Right lung (tissue), 10 donors: Measurements from ENCODE around the gene ACTRT2. TPM values are rescaled to one million over a fixed set of nuclear protein-coding genes. Genes with fewer than 3 reads are reported as not detected.

Experiments
- DNase-seq, 2 donors: peaks; one replicate each; pipeline ENCODE4 v3.0.0-alpha.2; 2013
- long read RNA-seq, 8 donors: transcript quantifications; one replicate each; lab custom pipeline, GENCODE V29; 2026
- polyA plus RNA-seq, 5 donors: library from polyadenylated mRNA; unstranded; fragments of 120-200 nt; gene quantifications; one replicate each; pipeline versions ENCODE4 v1.2.1 to v1.2.3, GENCODE V29; 2013; ENCODE audit warnings: inconsistent platforms in 1 of 5, low replicate concordance in 1 of 5; ENCODE audit not compliant: insufficient read length in 5 of 5, insufficient read depth in 1 of 5

ACTRT2 gene
- polyA plus RNA-seq = not detected
- long read RNA-seq, donor 1 = 0 reads
- long read RNA-seq, donor 2 = 0 reads
- long read RNA-seq, donor 3 = 0 reads
- long read RNA-seq, donor 4 = 0 reads
- long read RNA-seq, donor 5 = 0 reads
- long read RNA-seq, donor 6 = 0 reads
- long read RNA-seq, donor 7 = 0 reads
- long read RNA-seq, donor 8 = 0 reads

DNA sequence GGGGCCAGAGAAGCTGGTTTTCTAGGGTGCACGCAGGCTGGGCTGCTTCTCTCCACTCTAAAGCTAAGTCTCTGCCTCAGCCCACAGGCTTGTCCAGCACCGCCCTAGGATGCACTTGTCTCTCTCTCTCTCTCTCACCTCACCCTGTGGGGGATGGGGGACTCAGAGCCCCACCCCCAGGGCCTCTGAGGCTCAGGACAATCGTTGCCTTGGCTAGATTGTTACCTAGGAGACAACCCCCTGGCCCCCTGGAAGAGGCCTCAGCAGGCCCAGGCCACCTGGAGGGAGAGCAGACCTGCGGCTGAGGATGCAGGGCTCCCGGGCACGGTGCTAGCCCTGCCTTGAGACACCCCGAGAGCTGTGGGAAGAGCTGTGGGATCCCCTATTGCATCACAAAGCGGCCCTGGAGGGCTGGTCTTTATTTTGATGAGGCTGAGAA lies at the start of gene ACTRT2:
Gene ACTRT2 (plus strand): TSS at position 235 of the 439 bp plus-strand sequence. CDS start 220 bp downstream, outside the sequence.
- no peak for DNase-seq

DNA sequence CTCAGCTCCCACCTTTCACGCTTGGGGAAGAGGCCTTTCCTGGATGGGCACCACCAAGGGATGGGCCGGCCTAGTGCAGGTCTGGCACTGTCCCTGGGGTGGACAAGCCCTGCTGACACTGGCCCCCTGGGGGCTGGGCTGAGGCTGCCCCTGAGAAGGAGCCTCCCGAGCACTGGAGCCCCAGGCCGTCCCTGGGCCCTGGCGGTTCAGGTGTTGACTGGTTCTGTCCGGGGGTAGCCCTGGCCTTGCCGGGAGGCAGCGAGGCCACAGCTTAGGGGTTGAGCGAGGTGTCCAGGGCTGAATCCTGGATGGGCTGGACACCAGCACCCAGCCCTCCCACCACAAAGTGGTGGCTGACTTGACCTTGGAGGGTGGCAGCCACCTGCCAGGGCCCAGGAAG lies 49.7 kb upstream of the ACTRT2 start:
- DNase-seq = no peak

DNA sequence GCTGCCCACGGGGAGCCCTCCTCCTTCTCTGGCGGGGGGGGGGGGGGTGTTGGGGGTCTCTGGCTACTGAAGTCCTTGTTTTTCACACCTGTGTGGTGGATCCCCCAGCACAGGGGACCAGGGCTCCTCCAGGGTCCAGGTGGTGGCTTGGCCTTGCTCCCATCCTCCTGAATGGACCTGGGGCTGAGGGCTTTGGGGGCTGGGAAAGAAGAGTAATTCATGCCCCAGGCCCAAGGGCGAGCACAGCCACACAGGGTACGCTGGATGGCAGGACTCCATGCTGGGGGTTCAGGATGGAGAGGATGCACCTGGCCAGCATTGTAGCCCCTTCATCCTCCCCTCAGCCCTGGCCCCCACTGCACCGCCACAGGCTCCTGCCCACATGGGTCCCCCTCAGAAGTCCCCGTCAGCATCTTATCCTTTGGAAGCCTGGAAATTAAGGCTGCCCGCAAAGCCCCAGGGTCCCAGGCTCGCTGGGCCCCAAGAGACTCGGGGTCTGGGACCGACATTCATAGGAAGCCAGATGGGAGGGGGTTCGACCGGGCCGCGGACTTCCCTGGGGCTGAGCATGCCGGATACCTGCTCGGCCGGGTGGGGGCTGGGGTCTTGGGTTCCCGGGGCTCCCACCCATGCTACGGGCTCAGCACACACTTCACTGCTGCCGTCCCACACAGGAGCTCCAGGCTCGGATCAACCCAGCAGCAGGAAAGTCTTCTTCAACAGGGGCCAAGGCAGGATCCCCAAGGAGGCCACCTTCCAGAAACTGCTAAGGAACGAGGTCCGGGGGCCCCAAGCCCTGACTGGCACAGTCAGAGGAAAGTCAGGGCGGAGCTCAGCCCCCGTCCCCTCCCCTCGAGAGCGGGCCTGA lies 49.0 kb upstream of the ACTRT2 start:
- no peak for DNase-seq

DNA sequence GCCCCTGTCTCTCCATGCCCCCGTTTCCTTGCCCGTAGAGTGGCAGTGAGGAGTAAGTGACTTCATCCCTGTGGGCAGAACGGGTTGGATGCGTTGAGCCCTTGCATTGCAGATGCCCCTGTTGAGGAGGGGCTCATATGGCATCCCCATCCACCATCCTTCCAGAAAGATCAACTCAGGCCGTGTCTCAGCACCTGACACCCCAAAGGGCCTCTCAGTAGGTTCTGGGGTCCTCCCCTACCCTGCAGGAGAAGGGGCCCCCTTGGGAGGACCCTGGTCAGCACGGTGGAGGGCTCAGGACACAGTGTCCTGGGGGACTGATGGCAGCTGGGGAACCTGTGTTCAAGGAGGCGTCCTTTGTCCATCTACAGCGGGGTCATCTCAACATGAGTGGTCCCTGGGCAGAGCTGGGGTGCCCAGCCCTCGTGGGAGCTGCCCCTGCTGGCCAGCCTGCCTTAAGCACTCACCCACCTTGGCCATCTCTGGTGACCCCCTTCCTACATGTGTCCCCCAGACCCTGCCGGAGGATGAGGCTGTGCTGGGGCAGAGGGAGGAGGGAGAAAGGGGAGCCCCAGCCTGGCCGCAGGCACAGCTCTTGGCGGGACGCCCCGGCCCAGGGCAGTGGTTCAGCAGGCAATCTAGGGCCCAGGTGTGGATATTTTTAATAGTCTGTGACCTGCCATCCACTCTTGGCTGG lies 48.2 kb upstream of the ACTRT2 start:
- DNase-seq = no peak

DNA sequence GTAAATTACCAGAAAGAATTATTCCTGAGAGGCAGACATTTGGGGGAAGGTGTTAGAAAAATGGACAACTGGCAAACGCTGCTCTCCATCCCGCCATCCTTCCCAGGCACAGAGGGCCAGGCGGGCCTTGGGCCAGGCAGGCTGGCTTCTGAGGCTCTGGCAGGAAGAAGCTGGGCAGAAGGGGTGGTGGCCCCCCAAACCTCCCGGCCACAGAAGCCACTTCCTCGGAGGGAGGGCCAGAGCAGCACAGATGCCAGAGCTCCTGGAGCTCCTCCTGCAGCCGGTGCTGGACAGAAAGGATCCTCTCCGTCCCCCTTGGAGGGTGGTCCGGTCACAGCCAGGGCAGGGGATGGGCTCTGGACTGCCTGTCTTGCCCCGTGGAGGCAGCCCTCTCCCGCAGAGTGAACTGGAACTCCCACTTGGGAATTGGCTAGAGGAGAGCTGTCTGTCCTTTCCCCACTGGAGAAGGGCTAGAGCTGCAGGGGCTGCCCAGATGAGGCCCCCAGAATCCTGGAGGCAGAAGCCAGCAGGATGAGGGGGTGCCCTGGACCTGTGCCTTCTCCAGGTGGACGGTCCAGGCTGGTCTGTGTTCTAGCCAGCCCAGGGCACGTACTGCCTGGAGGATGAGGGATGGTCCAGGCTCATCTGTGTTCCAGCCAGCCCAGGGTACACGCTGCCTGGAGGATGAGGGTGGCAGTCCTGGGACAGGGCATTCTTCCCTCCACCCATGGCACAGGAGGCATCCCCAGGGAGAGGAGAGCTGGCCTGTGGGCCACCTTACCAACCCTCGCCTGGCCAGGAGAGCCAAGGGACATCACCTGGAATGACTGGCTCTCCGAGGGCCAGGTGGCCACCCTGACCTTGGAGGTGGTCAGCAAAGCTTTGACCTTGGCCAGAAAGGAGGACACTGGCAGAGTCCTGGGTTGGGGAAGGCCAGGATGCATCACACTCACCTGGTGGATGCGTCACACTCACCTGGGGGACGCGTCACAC lies 47.4 kb upstream of the ACTRT2 start:
- no peak for DNase-seq

DNA sequence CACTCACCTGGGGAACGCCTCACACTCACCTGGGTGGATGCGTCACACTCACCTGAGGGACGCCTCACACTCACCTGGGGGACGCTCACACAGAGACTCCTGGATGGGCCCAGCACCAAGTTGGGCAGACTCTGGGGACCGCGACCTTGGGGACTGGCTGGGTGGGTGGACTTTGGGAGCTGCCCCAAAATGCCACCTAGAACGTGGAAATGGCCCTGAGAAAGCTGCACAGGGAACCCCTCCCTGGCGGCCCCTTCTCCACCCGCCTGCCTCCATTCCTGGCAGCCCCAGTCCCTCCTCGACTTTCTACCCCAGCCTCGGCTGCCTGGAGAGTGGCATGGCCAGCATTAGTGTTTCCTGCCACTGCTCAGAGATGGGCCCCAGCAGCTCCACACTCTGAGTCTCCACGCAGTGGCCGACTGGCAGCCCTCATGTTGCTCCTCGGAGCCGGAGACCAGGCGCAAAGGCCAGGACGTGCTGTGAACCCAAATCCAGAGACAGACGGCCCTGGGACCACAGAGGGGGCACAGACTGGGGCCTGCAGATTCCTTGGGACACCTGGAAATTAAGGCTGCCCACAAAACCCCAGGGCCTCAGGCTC lies 46.5 kb upstream of the ACTRT2 start:
- DNase-seq = no peak

DNA sequence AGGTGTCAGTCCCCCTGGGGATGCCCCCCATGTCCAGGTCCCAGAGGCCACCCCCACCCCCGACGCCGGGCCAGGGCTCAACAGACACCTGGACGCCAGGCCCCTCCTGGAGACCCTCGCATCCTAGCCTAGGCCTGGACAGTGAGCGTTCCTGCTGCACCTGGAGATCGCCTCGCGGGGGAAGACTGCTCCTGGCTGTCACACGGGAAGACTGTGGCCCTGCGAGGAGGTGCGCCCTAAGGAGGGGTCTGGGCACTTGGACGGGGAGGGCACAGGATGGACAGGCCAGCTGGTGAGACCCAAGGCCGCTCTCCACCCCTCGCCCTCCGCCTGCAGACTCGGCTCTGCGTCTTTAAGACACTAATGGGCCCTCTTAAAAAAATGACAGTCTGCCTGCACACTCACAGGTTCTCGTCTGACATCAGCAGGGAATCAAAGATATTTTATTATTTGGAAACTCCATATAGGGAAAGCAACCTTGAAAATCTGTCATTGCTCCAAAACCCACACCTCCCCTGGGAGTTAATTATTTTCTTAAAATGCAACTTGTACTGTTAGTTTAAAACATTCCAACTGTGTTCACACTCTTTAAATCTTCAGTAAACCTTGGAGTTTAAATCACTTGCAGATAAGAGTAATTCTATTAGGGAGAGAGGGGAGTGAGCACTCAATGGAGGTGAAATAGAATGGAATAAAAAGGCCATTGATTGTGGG lies 45.6 kb upstream of the ACTRT2 start:
- no peak for DNase-seq

DNA sequence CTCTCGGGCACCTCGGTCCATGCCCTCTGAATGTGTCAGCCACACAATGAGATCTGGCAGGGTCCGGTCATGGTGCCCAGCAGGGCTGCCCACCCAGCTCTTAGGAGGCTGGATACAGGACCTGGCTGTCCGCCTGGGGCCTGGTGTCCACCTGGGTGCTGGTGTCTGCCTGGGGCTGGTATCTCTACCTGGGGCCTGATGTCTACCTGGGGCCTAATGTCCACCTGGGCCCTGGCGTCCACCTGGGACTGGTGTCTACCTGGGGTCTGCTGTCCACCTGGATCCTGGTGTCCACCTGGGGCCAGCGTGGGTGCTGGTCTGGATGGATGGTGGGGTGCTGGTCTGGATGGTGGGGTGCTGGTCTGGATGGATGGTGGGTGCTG lies 45.1 kb upstream of the ACTRT2 start:
- DNase-seq = no peak

DNA sequence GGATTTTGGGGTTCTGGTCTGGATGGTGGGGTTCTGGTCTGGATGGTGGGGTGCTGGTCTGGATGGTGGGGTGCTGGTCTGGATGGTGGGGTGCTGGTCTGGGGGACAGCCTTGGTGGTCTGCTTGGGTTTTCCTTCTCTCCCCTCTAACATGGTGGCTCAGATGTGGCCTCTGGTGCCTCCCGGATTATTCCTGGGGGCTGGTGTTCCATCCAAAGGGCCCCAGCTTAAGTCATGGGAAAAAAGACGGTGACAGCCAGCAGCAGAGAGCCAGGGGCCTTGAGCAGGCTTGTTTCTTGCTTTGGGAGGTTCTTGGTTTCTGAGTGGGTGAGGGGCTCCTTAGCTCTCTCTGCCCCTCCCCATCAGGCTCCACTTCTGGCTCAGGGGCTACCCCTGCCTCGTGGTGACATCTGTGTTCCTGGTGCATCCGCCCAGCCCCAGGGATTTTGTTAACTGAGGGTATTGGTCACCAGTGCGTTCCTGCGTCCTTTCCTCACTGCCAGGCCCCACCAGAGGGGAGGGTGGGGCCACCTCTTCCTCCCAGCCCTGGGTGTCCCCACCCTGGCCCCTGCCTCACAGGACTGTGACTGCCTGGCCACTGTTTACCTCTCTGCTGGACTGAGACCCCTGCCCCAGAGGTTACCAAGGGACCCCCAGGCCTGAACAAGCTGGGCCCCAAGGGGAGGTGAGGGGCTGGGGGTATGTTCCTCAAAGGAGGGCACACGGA lies 43.2 kb upstream of the ACTRT2 start:
- no peak for DNase-seq

DNA sequence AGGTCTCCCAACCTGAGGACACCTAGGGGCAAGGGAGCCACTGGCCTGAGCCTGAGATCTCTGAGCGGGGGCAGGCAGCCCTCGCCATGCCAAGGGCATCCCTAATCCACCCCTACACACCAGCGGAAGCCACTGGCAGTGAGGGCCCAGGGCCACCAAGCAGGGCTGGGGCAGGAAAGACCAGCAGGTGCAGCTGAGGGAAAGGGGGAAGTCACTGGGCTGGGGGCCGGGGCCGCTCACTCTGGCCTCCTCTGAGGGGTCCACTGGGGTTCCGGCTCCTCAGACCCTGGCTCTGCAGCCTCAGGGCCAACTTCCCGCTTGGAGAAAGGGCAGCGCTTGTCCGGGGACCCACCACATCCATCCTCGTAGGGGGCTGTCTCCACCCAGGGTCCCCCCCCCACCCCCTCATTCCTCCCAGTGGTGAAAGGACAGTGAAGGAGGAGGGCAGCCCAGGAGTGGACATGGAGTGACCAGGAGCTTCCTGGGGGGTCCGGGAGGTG lies 42.5 kb upstream of the ACTRT2 start:
- DNase-seq = no peak

DNA sequence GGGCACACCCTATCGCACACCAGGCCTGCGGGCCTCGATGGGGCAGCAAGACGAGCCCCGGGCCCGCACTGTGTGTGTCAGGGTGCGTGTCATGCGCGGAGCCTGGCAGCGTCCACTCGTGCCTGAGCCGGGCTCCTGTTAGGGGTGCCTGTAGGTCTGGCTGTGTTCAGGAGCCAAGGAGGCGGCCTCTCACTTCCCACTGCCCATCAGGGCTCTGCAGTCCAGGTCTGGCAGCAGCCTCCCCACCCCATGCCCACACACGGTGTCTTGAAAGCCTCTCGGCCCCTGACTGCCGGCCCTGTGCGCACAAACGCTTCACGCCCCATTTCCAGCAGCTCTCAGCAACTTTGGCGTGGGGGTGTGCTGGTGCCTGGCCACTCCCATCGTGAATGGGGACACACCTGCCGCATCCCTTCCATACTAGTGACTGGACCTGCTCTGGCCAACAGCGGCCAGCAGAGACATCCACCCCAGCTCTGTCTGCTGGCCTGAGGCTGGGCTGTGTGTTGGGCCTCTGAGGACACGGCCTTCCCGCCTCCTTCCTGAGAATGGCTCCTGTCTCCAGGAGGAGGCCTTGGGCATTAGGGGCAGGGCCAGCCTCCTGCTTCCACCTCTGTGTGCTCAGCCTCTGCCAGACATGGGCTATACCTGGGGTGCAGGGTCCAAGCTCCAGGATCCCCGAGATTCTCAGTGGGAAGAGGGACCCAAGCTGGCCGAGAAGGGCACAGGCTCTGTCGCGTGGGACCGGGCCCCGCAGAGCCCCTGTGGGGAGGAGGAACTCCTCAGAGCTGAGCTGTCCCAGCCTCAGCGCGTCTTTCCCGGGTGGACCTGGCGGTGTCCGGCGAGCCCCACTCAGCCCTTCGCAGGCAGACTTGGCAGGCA lies 41.8 kb upstream of the ACTRT2 start:
- no peak for DNase-seq

DNA sequence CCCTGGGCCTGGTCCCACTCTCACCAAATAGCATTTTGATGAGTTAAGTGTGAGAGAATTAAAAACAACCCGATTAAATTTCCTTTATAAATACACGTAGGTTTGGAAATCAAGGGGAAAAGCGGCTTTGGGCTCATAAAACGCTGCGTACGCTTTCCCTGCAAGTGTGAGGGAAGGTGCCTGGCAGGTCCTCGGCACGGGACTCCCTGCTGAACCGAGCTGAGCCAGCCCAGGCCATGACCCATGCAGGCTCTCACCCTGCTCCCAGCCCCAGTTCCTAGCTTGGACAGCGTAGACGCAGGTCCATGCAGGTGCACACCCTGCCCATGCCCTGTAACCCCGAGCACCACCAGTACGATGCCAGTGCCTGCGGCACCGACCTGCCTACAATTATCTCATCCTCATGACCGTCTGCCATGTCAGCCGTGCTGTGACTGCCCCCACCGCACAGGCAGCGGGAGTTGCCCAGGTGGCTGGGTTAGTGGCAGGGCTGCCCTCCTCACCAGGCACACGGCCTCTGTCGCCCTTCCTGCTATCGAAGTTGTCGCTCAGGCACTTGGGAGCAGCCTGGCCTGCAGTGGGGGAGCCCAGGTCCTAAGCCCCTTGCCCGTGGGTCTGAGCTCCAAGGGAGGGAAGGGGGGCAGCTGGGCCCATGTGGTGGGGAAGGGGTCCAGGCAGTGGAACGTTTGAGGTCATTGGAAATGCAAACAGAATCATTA lies 41.0 kb upstream of the ACTRT2 start:
- DNase-seq = no peak

DNA sequence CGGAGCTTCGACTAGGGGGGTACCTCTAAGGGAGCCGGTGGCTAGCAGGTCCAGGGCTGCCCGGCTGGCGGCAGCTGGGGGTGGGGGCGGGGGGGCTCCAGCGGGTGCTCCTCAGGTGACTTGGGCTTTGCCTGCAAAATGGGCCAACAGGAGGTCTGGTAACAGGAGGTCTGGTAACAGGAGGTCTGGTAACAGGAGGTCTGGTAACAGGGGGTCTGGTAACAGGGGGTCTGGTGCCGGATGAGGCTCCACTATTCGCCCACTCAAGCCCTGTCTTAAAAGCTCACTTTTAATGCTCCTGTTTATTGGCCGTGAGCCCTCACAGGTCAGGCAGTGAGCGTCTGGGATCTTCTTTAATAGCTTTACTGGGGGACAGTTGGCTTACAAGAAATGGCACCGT lies 40.4 kb upstream of the ACTRT2 start:
- DNase-seq = no peak

DNA sequence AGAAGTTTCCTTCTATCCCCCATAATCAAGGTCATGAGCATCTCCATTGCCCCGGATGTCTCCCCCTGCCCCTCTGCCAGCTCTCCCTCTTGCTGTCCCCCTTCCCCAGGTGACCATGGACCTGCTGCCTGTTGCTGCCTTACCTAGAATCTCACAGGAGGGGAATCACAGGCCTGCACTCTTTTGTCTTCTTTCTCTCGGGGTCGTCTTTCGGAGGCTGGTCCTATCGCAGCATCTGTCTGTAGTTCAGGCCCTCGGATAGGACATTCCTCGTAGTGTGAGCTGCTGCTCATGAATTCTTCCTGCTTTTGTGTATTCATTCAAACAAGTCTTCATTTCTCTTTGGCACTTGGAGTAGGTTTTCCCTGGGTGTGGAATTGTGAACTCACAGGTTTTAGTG lies 39.9 kb upstream of the ACTRT2 start:
- no peak for DNase-seq

DNA sequence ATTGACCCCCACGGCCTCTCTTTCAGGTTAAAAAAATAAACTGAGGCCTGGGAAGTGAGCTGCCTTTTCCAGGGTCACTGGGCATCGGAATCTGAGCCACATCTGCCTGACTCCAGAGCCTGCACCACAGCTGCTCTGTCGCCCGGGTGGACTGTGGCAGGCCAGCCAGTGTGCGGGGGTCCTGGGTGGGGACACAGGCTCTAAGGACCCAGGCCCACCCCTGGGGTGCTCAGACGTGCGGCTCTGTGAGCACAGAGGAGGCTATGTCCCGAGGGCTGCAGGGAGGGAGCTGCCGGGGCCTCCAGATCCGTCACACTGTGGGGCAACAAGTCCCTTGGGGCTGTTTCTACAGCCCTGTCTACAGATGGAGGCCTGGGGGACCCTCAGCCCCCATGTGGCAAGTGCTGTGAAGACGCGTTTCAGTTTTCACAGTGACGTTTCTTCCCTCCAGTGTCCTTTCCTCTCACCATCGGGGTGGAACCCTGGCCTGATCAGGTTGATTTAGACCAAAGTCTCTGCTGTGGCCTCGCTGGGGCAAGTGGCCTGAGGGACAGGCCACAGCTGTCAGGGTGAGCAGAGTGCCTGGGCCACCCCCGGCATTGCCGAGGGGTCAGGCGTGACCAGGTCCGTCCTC lies 39.2 kb upstream of the ACTRT2 start:
- no peak for DNase-seq

DNA sequence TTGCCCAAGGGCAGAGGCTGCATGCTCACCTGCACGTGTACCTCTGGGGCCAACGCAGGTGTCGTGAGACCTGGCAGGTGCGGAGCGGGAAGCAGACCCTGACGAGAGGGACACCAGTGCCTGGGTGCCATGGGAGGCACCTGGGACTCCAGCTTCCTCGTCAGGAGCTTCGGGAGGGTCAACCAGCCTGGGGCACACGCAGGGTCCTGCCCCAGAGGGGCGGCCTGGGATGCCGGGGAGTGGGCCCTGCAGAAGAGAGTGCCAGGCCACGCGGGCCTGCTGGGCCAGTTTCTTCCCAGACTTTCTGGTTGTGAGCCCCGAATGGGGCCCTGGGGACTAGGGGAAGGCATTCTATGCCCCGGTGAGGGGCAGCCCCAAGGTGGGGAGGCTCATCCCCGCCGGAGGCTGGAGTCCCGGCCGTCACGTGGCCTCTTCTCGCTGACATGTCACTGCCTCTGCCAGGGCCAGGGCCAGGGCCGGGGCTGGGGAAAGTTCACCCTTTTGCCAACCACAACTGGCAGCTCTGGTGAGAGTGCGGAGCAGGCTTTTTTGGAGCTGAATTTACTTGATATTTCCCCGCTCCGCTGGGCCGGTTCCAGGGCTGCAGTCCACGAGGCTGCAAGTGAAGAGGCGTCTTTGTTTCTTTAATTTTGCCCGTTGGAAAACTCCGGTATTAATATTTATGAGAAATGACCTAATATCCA lies 38.5 kb upstream of the ACTRT2 start:
- DNase-seq = no peak

DNA sequence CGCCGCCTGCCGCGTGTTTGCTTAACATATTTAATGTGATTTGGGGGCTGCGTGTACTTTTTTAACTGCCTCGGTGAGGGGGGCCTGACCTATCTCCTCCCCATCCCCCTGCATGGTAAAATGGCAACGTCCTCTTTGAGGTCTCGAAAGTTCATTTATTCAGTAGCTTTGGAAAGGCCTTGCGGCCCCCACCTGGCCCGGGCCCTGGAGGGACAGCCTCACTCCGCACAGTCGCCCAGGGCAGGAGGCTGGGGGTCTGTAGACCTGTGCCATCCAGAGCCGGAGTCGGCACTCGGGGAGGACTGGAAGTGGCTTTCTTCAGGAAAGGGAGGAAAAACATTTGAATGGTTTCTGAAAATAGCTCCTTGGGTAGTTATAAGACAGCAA lies 38.0 kb upstream of the ACTRT2 start:
- DNase-seq = no peak
